GM21390 (cell line): Measurements from ENCODE around the gene CAPN14.
A peak's percentile ranks its signal among the peaks of the same experiment; 100 is the strongest.

Source experiments
- ATAC-seq: cut with Tn5 transposase; IDR thresholded peaks from one replicate; pipeline ENCODE4 v1.9.1; 2021; ENCODE audit not compliant: unreplicated experiment

CAPN14 gene

DNA sequence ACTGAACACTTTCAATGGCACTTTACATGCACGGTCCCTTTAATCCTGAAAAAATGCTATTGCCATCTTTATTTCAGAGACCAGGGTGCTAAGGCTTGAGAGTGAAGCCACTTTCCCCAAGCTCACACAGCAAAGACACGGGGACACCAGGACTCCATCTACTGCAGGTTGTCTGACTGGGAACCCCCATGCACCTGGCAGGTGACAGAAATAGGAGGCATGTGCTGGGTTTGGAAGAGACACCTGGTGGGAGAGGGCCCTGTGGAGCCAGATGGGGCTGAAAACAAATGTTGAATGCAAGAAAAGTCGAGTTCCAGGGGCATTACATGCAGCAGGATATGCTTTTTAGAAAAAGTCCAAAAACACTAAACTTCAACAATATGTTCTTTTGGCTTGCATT lies 11.4 kb upstream of the CAPN14 start:
- ATAC-seq, result no peak

GRCh38 chr2:31227711-31228125 lies 10.4 kb upstream of the CAPN14 start:
- ATAC-seq, result no peak

DNA sequence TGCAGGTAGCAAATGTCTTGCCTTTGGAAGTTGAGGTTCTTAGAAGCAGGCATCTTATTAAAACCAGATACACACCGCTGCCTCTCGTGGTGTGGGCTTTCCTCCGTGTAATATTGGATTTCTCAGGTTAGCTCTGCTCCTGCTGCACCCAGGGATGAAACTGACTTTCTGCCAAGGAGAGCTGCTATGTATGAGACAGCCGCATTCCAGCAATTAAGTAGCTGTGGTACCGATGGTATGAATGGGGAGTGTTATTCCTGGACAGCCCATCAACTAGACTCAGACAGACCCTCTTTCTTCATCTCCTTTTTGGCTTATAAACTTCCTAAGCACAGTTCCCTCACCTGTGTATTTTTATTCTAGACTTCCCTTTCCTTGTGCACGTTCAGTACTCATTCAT lies 9.8 kb upstream of the CAPN14 start:
- ATAC-seq, result no peak

DNA sequence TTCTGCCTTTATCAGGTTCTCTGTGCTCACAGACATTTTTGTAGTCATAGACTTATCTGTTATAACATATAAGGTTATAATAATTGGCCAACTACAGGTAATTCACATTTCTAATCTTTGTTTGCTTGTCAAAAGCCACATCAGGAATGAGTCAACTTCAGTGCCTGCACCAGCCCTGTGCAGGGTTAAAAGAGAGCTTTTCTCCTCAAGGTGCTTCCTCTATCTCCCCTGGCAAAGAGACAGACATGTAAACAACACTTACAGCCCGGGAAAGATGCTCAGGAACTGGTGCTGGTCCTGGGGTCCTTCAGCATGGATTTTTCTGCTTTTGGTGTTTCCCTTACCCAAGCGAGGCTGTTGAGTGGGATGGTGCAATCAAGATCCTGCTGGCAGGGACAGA lies 9.0 kb upstream of the CAPN14 start:
- no peak for ATAC-seq

DNA sequence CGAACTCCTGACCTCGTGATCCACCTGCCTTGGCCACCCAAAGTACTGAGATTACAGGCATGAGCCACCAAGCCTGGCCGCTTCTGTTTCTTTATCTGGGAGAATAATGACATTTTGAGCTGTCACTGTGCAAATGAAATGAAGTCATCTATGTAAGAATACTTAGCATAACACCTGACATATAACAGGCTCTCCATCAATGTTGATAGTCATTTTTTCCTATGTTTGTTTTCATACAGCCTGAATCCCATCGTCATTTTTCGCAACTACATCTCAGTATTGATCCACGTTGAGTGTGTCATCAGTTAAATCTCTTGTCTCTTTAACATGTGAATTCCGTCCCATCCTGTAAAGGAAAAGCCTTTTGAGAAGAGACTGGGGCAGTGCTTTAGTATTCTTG lies 6.4 kb upstream of the CAPN14 start:
- no peak for ATAC-seq

DNA sequence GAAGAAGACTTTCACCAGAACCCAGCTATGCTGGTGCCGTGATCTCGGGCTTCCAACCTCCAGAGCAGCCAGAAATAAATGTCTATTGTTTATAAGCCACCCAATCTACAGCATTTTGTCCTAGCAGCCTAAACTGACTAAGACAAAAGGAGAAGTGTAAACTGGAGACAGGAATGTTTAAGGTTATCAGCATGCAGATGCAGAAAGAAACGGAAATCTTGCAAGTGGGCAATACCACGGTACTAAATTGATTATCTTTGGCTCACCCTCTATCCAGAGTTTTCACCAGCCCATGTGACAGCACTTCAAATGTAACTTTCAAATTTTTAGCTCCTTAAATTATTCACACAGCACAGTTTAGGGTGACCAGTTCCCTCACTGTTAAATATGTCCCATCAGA lies 5.7 kb upstream of the CAPN14 start:
- no peak for ATAC-seq

- no peak for ATAC-seq
These were observed 4.8 kb upstream of the CAPN14 start for GRCh38 chr2:31222071-31222470.

GRCh38 chr2:31221544-31221943 lies 4.2 kb upstream of the CAPN14 start:
- no peak for ATAC-seq

DNA sequence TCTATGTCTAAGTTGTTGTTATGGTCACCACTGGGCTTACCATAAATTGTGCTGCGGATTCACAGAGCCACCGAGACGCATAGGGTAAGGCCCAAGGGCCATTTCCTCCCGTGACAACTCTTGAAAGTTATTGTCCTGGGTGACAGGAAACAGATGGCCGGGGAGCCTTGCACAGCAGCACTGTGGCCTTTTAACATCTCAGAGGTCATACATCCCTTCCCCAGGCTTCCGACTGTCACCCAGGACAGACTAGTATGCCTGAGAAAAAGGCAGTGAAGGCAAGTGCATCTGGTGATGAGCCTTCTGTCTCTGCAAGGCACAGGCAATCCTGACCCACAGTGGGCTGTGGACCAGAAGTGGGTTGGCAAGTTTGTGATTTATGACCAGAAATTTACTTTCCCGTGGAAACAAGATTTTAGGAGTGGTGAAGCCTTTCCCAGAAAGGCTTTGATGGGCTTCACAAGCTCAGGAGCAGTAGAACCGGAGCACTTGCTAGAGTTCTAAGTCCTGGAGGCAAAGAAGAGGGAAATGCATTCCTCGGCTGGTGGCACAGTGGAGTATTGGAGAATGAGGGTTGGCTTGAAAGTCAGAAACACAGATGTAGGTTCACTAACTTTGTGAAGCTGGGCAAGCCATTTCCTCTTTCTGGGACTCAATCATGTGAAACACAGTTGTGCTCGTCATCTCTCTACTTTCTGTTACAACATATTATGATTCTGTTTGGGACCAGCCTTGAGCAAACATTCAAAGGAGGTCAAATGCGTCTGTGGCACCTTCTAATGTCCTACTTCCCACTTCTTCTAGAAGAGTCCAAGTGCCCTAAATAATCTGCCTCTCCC lies 2.0 kb upstream of the CAPN14 start:
- ATAC-seq, result peak; percentile 71

- ATAC-seq, result peak; percentile 54
These were observed 581 bp downstream of the CAPN14 start for GRCh38 chr2:31216734-31217133.

- ATAC-seq, result no peak
These were observed 2.8 kb downstream of the CAPN14 start for GRCh38 chr2:31214444-31214915.

- no peak for ATAC-seq
These were observed 3.5 kb downstream of the CAPN14 start for GRCh38 chr2:31213601-31214443.

- ATAC-seq, result no peak
These were observed 4.4 kb downstream of the CAPN14 start for GRCh38 chr2:31212659-31213600.

GRCh38 chr2:31208240-31208639 lies 9.1 kb downstream of the CAPN14 start:
- peak; percentile 10 for ATAC-seq

GRCh38 chr2:31207790-31208189 lies 9.5 kb downstream of the CAPN14 start:
- peak; percentile 53 for ATAC-seq

DNA sequence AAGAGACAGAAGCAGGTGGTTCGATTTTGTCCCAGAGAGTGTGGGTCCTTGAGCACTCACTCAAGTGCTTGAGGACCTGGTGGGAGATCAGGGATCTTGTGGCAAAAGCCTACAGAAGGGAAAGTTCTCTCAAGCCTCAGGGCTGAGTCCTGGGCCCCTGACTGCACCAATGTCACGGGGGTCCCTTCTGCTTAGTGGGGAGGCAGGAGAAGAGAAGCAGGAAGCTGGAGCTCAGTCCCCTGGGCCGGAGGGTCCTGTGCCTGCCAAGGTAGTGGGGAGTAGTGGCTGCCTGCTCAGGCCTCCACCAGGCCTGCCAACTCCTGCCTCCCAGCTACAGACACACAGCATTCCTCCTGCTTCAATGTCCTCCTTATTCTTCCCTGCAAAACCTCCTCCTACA lies 11.7 kb downstream of the CAPN14 start:
- ATAC-seq, result no peak

DNA sequence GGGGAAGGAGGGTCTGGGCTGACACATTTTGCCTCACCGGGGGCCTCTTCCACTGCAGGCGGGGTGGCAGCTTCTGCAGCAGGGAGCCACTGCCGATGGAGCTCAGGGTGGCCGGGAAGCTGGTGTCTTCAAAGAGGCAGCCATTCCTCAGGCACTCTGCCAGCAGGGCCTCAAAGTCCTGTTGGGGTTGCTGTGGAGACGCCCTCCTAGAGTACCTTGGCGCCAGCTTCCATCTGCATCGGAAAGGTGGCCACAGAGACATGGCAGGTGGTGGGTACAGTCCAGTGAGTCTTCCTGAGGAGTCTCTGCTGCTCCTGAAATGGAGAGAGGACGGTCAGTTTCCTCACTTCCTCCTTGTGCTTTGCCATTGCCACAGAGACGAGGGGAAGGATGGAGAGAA lies 12.1 kb downstream of the CAPN14 start:
- no peak for ATAC-seq

- ATAC-seq, result no peak
These were observed 12.5 kb downstream of the CAPN14 start for GRCh38 chr2:31204783-31205182.

DNA sequence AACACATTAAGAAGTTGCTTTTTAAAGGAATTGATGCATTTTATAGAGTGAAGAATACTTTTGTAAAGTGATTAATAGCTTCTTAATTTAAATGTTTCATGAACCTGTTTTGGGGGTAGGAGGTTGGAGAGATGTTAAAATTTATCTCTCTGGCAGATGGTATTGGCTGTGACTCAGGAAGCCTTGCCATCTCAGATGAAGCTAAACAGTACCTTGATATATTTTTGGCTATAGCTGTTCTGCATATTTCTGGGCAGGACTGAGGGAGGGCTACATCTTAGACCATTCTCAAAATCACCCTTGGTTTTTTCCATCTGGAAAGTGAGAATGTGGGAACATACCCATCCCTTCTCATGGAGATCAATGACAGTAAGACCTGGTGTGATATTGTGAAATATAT lies 13.4 kb downstream of the CAPN14 start:
- ATAC-seq, result no peak

GRCh38 chr2:31202833-31203232 lies 14.5 kb downstream of the CAPN14 start:
- ATAC-seq, result no peak

GRCh38 chr2:31202041-31202440 lies 15.3 kb downstream of the CAPN14 start:
- ATAC-seq, result no peak
